GM12892 (cell line): ENCODE data around the gene C3.
"Not testable (repeated sequence)": the region's sequence is repeated elsewhere in the genome, so short reads cannot be mapped to it uniquely, and the experiment has no call there.

ENCODE experiments used
- POLR2A ChIP-seq: IDR thresholded peaks from 2 replicates; pipeline ENCODE4 v1.6.1; 2011; ENCODE audit warnings: low read depth, low read length, control low read depth
- POLR2AphosphoS5 ChIP-seq: IDR thresholded peaks from 2 replicates; pipeline ENCODE4 v1.6.1; 2011; ENCODE audit warnings: low read depth, low read length, control low read depth

GRCh38 chr19:6708913-6709312 lies 11.5 kb downstream of the C3 start:
- not testable (repeated sequence) for TF ChIP-seq POLR2A, POLR2AphosphoS5
